ENCODE data around the gene FASN. TPM values are rescaled to one million over a fixed set of nuclear protein-coding genes. Genes with fewer than 3 reads are reported as not detected.

FASN gene
- total and polyA plus RNA-seq, 2 of the 13 experiments (the other 11 are each of a cell fraction or from before 2014, with no cell fraction given), result 51.7 to 101 TPM

DNA sequence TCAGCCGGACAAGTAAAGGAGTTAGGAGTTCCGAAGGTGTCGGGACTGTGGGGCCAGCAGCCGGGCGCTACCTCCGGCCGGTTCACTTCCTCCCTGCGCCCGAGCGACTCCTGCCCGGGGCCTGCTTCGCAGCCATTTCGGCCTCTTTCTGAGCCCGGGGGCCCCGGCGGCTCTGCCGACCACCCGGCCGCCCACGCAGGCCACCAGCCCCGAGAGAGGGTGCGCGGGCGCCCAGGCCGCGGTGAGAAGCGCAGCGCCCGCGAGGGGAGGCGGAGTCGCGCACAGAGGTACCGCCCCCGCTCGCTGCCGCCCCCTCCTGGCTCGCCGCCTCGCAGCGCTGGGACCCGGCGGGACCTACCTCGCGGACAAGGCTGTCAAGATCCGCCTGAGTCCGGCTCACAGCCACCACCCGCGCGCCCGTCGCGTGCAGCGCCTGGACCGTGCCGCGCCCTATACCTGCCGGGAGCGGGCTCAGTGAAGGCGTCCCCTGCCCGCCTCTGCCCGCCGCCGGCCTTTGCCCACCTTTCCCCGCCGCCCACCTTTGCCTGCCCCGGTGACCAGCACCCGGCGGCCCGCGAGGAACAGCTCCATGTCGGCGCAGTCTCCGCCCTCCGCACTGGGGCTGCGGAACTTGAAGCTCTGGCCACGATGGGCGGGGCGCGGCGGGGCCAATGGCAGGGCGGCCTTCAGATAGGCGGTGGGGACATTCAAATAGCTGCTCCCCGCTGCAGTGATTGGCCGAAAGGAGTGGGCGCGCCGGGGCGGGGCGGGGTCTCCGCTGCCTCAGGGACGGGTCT is 60.7 kb downstream of the FASN start, which contains the start of gene DCXR (continued):
- TF ChIP-seq, protein P1, sequence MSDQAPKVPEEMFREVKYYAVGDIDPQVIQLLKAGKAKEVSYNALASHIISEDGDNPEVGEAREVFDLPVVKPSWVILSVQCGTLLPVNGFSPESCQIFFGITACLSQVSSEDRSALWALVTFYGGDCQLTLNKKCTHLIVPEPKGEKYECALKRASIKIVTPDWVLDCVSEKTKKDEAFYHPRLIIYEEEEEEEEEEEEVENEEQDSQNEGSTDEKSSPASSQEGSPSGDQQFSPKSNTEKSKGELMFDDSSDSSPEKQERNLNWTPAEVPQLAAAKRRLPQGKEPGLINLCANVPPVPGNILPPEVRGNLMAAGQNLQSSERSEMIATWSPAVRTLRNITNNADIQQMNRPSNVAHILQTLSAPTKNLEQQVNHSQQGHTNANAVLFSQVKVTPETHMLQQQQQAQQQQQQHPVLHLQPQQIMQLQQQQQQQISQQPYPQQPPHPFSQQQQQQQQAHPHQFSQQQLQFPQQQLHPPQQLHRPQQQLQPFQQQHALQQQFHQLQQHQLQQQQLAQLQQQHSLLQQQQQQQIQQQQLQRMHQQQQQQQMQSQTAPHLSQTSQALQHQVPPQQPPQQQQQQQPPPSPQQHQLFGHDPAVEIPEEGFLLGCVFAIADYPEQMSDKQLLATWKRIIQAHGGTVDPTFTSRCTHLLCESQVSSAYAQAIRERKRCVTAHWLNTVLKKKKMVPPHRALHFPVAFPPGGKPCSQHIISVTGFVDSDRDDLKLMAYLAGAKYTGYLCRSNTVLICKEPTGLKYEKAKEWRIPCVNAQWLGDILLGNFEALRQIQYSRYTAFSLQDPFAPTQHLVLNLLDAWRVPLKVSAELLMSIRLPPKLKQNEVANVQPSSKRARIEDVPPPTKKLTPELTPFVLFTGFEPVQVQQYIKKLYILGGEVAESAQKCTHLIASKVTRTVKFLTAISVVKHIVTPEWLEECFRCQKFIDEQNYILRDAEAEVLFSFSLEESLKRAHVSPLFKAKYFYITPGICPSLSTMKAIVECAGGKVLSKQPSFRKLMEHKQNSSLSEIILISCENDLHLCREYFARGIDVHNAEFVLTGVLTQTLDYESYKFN (CRISPR knock-in tag; conservative IDR thresholded peaks at IDR 0.05), result peak; percentile 69
- TF ChIP-seq, protein P2, sequence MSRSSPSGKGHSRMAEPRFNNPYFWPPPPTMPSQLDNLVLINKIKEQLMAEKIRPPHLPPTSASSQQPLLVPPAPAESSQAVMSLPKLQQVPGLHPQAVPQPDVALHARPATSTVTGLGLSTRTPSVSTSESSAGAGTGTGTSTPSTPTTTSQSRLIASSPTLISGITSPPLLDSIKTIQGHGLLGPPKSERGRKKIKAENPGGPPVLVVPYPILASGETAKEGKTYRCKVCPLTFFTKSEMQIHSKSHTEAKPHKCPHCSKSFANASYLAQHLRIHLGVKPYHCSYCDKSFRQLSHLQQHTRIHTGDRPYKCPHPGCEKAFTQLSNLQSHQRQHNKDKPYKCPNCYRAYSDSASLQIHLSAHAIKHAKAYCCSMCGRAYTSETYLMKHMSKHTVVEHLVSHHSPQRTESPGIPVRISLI (CRISPR knock-in tag; IDR thresholded peaks at IDR 0.05; ENCODE audit: borderline replicate concordance), result no peak
- TF ChIP-seq SIX1 (CRISPR knock-in tag; IDR thresholded peaks at IDR 0.05; ENCODE audit: borderline replicate concordance), result no peak
- TF ChIP-seq, protein P3, sequence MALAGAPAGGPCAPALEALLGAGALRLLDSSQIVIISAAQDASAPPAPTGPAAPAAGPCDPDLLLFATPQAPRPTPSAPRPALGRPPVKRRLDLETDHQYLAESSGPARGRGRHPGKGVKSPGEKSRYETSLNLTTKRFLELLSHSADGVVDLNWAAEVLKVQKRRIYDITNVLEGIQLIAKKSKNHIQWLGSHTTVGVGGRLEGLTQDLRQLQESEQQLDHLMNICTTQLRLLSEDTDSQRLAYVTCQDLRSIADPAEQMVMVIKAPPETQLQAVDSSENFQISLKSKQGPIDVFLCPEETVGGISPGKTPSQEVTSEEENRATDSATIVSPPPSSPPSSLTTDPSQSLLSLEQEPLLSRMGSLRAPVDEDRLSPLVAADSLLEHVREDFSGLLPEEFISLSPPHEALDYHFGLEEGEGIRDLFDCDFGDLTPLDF (CRISPR knock-in tag; IDR thresholded peaks at IDR 0.05), result no peak
- TF ChIP-seq SMARCC2 (IDR thresholded peaks at IDR 0.05), result no peak
- no peak for TF ChIP-seq ZNF10 (CRISPR knock-in tag; IDR thresholded peaks at IDR 0.05; ENCODE audit: borderline replicate concordance, low read depth)
- TF ChIP-seq PCBP2 (optimal IDR thresholded peaks at IDR 0.05; ENCODE audit: low read depth, low read length, poor library complexity, severe bottlenecking), result no peak
- 0 out of 2 replicates have a peak, but pooled peaks have one; percentile 32 for TF ChIP-seq ZBTB20 (CRISPR knock-in tag; IDR thresholded peaks at IDR 0.05; ENCODE audit: borderline replicate concordance, low read depth)
- peak; percentile 63 for TF ChIP-seq SOX5 (CRISPR knock-in tag; IDR thresholded peaks at IDR 0.05; ENCODE audit: borderline replicate concordance)
- TF ChIP-seq ZFP36L2 (CRISPR knock-in tag; IDR thresholded peaks at IDR 0.05), result no peak; the same call in none of the 2 replicates
- no peak; the same call in 1 of the 2 replicates for TF ChIP-seq ZNF138 (CRISPR knock-in tag; IDR thresholded peaks at IDR 0.05; ENCODE audit: low read depth)
- TF ChIP-seq, protein P4, sequence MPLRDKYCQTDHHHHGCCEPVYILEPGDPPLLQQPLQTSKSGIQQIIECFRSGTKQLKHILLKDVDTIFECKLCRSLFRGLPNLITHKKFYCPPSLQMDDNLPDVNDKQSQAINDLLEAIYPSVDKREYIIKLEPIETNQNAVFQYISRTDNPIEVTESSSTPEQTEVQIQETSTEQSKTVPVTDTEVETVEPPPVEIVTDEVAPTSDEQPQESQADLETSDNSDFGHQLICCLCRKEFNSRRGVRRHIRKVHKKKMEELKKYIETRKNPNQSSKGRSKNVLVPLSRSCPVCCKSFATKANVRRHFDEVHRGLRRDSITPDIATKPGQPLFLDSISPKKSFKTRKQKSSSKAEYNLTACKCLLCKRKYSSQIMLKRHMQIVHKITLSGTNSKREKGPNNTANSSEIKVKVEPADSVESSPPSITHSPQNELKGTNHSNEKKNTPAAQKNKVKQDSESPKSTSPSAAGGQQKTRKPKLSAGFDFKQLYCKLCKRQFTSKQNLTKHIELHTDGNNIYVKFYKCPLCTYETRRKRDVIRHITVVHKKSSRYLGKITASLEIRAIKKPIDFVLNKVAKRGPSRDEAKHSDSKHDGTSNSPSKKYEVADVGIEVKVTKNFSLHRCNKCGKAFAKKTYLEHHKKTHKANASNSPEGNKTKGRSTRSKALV (CRISPR knock-in tag; IDR thresholded peaks at IDR 0.05), result no peak
- TF ChIP-seq HIVEP1 (CRISPR knock-in tag; IDR thresholded peaks at IDR 0.05), result no peak
- TF ChIP-seq FOXK1 (CRISPR knock-in tag; IDR thresholded peaks at IDR 0.05; ENCODE audit: borderline replicate concordance, low read depth), result 0 out of 2 replicates have a peak, but pooled peaks have one; percentile 36
- TF ChIP-seq SETDB1 (CRISPR knock-in tag; IDR thresholded peaks at IDR 0.05; ENCODE audit: borderline replicate concordance), result no peak
- peak; percentile 15; the same call in 1 of the 2 replicates for TF ChIP-seq SRF (IDR thresholded peaks at IDR 0.05; ENCODE audit: low read depth, low read length)
- TF ChIP-seq STAT5B (CRISPR knock-in tag; IDR thresholded peaks at IDR 0.05), result 0 out of 2 replicates have a peak, but pooled peaks have one; percentile 32
- TF ChIP-seq ZNF790 (CRISPR knock-in tag; IDR thresholded peaks at IDR 0.05; ENCODE audit: borderline replicate concordance), result peak; percentile 89; the same call in 1 of the 2 replicates
- TF ChIP-seq, protein P5, sequence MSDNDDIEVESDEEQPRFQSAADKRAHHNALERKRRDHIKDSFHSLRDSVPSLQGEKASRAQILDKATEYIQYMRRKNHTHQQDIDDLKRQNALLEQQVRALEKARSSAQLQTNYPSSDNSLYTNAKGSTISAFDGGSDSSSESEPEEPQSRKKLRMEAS (IDR thresholded peaks at IDR 0.05), result peak; percentile 80
- no peak for TF ChIP-seq FOSL1 (CRISPR knock-in tag; IDR thresholded peaks at IDR 0.05; ENCODE audit: borderline replicate concordance)
- TF ChIP-seq SOX6 (IDR thresholded peaks at IDR 0.05), result no peak
- peak; percentile 61 for TF ChIP-seq SOX6 (CRISPR knock-in tag; IDR thresholded peaks at IDR 0.05)

Data from HepG2 (cell line).